GM12892 (cell line): ENCODE data around the gene PAMR1.

ENCODE experiments used
- POLR2A ChIP-seq: IDR thresholded peaks from 2 replicates; pipeline ENCODE4 v1.6.1; 2011; ENCODE audit warnings: low read depth, low read length, control low read depth
- POLR2AphosphoS5 ChIP-seq: IDR thresholded peaks from 2 replicates; pipeline ENCODE4 v1.6.1; 2011; ENCODE audit warnings: low read depth, low read length, control low read depth

GRCh38 chr11:35478471-35479091 is 46.8 kb downstream of the PAMR1 start:
- TF ChIP-seq POLR2A (no peak), POLR2AphosphoS5 (no peak)
